Osteocyte (in vitro differentiated cells): ENCODE data around the gene NACA. TPM values are rescaled to one million over a fixed set of nuclear protein-coding genes. Genes with fewer than 3 reads are reported as not detected.
A peak's percentile ranks its signal among the peaks of the same experiment; 100 is the strongest.

Source experiments
- DNase-seq: peaks from one replicate; pipeline ENCODE4 v3.0.0; 2021; ENCODE audit warnings: mixed read lengths; ENCODE audit not compliant: unreplicated experiment; ENCODE audit errors: extremely low spot score
- H3K27ac Mint-ChIP-seq: one replicate; pipeline ENCODE4 v1.8.0; 2021; ENCODE audit warnings: mild to moderate bottlenecking, mixed read lengths; ENCODE audit not compliant: unreplicated experiment
- H3K27me3 Mint-ChIP-seq: one replicate; pipeline ENCODE4 v1.8.0; 2021; ENCODE audit warnings: mixed read lengths; ENCODE audit not compliant: unreplicated experiment
- H3K36me3 Mint-ChIP-seq: one replicate; pipeline ENCODE4 v1.8.0; 2021; ENCODE audit warnings: mixed read lengths; ENCODE audit not compliant: unreplicated experiment
- H3K4me1 Mint-ChIP-seq: one replicate; pipeline ENCODE4 v1.8.0; 2021; ENCODE audit warnings: mixed read lengths; ENCODE audit not compliant: unreplicated experiment
- H3K4me3 Mint-ChIP-seq: one replicate; pipeline ENCODE4 v1.8.0; 2021; ENCODE audit warnings: mild to moderate bottlenecking, moderate library complexity, mixed read lengths; ENCODE audit not compliant: unreplicated experiment
- H3K9me3 Mint-ChIP-seq: one replicate; pipeline ENCODE4 v1.8.0; 2021; ENCODE audit warnings: mixed read lengths; ENCODE audit not compliant: unreplicated experiment
- CTCF ChIP-seq: fragments of 200-600 bp; sonication (generic); IDR thresholded peaks from 2 replicates; pipeline ENCODE4 v1.5.0; 2021; ENCODE audit warnings: antibody characterized with exemption, mild to moderate bottlenecking, moderate library complexity
- total RNA-seq: library from RNA; stranded (reverse); gene quantifications from 2 replicates; pipeline ENCODE4 v1.2.1, GENCODE V29; 2021

The NACA gene
- total RNA-seq, 1 donor from 2014 or later: 791 TPM

GRCh38 chr12:56723889-56724700 is 1.0 kb downstream of the NACA start:
- H3K27ac Mint-ChIP-seq: peak overlapping the region; percentile 99
- peak; percentile 57 for DNase-seq
- no peaks in the 10 kb centered on the region for H3K27me3 Mint-ChIP-seq
- peaks cover 55% of the 10 kb centered on the region for H3K4me1 Mint-ChIP-seq
- TF ChIP-seq CTCF: no peak
- H3K9me3 Mint-ChIP-seq: no peaks in the 10 kb centered on the region
- H3K4me3 Mint-ChIP-seq: peak overlapping the region; percentile 98
- peaks cover 25% of the 10 kb centered on the region for H3K36me3 Mint-ChIP-seq

- no peak for TF ChIP-seq CTCF
- H3K4me1 Mint-ChIP-seq: peaks cover 60% of the 10 kb centered on the region
- DNase-seq: no peak
- H3K27me3 Mint-ChIP-seq: no peaks in the 10 kb centered on the region
- peak overlapping the region; percentile 98 for H3K4me3 Mint-ChIP-seq
- no peaks in the 10 kb centered on the region for H3K9me3 Mint-ChIP-seq
- peaks cover 30% of the 10 kb centered on the region for H3K36me3 Mint-ChIP-seq
- peak overlapping the region; percentile 99 for H3K27ac Mint-ChIP-seq
These were observed 1.7 kb downstream of the NACA start for GRCh38 chr12:56723352-56723751.

- Mint-ChIP-seq H3K9me3 (no peaks in the 10 kb centered on the region), H3K27ac (peak overlapping the region; percentile 54), H3K4me1 (peaks cover 60% of the 10 kb centered on the region), H3K4me3 (peak overlapping the region; percentile 98), H3K27me3 (no peaks in the 10 kb centered on the region), H3K36me3 (peaks cover 30% of the 10 kb centered on the region)
- no peak for DNase-seq
- no peak for TF ChIP-seq CTCF
These were observed 2.3 kb downstream of the NACA start for GRCh38 chr12:56722832-56723231.

GRCh38 chr12:56721721-56722120 is 3.4 kb downstream of the NACA start:
- Mint-ChIP-seq H3K27ac (peak overlapping the region; percentile 3), H3K4me3 (no peak overlapping the region), H3K9me3 (no peaks in the 10 kb centered on the region), H3K36me3 (peaks cover 33% of the 10 kb centered on the region), H3K4me1 (peaks cover 65% of the 10 kb centered on the region), H3K27me3 (no peaks in the 10 kb centered on the region)
- DNase-seq: no peak
- no peak for TF ChIP-seq CTCF

- peak overlapping the region; percentile 48 for H3K27ac Mint-ChIP-seq
- H3K4me3 Mint-ChIP-seq: no peak overlapping the region
- peak; percentile 30 for DNase-seq
- H3K9me3 Mint-ChIP-seq: no peaks in the 10 kb centered on the region
- H3K4me1 Mint-ChIP-seq: peaks cover 68% of the 10 kb centered on the region
- H3K27me3 Mint-ChIP-seq: no peaks in the 10 kb centered on the region
- peaks cover 38% of the 10 kb centered on the region for H3K36me3 Mint-ChIP-seq
- TF ChIP-seq CTCF: no peak
These were observed 3.9 kb downstream of the NACA start for GRCh38 chr12:56721216-56721615.
